GM12874 (cell line): Measurements from ENCODE around the gene TNC.

Experiments used
- TF ChIP-seq, protein P1 (sequence below): IDR thresholded peaks from 2 replicates; pipeline ENCODE4 v1.5.1; 2011; ENCODE audit warnings: low read depth, mild to moderate bottlenecking, control low read depth, low read length, moderate library complexity; ENCODE audit not compliant: insufficient read depth

Gene TNC

DNA sequence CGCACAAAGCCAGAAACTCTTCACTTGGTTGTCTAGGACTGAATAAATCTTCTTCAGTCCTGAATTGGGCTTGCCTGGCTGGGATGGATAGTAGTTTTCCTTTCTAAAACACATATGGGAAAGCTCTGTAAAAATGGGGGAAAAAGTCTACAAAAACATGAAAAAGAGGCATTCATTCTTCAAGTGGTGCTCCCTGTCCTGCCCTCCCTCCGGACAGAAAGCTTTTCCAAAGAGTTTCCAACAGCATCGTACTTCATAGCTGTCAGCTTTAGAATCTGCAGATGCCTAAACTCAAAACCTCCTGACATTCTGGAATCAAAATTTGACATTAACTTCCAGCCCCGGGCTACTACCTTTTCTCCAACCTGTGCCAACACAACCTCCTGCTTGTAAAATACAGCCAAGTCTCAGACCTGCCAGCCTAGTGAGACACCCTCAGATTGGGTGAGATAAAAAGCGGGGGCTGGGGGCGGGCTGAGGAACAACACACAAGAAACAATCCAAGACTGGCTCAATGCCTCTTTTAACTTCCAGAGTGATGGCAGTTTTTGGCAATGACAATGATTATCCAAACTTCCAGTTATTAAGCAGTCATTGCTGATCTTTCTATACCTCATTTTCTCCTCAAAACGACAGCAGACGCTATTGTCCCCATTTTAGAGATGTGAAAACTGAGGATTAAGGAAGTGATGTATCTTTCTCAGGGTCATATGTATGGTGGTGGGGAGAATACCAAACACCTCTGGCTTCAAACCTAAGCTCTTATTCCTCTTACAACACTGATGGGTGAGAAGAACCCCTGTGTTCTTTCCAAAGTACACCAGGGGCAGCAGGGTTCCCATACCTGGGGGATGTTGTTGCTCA lies 1.3 kb downstream of the TNC start:
- TF ChIP-seq, protein P1, sequence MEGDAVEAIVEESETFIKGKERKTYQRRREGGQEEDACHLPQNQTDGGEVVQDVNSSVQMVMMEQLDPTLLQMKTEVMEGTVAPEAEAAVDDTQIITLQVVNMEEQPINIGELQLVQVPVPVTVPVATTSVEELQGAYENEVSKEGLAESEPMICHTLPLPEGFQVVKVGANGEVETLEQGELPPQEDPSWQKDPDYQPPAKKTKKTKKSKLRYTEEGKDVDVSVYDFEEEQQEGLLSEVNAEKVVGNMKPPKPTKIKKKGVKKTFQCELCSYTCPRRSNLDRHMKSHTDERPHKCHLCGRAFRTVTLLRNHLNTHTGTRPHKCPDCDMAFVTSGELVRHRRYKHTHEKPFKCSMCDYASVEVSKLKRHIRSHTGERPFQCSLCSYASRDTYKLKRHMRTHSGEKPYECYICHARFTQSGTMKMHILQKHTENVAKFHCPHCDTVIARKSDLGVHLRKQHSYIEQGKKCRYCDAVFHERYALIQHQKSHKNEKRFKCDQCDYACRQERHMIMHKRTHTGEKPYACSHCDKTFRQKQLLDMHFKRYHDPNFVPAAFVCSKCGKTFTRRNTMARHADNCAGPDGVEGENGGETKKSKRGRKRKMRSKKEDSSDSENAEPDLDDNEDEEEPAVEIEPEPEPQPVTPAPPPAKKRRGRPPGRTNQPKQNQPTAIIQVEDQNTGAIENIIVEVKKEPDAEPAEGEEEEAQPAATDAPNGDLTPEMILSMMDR = no peak

DNA sequence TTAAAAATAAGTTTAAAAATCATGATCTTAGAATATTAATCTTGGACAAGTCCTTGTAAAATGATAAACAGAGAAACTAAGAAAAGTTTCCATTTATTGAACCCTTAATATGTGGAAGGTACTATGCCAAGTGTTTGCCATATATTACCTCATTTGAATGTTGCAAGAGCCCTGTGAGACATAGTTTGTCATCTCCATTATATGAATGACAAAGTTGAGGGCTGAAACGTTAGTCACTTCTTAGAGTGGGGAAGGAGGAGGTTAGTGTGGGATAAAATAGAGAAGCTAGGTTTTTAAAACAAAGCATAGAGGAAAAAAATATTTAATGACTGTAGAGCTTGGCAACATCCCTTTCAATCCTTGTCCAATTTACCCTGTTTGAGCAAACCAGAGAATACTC lies 2.0 kb downstream of the TNC start:
- TF ChIP-seq, protein P1 = no peak

DNA sequence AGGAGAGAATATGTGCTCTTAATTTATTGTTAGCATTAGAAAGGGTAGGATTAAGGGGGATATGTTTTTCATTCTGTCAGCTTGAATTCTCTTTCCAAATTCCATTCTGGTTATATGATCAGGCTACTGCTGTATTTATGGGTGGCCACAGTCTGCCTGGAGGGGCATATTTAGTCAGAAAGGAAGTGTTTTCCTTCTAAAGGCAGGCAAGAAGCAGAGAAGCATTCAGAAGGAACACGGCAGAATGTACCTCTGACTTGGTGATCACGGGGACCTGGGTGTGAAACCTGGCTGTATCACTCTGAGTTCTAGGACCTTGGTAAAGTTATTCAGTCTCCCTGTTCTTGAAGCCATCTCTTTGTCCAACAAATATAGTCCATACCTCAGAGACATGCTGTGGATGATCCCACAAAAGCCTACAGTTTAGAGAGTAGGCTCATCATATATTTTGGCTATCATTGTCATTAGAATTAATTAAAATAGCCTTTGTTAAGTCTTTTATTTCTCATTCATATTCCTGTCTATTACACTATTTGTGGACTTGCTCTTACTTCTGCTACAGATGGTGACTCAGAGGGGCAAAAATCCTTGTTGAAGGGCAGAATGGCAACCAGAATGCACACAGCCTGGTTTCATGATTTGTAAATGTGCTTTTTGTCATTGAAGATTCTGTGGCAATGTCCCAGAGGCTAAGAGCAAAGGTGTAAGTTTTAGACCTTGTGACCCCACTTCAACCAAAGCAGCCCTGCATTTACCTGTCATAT lies 2.7 kb downstream of the TNC start:
- TF ChIP-seq, protein P1 = no peak

DNA sequence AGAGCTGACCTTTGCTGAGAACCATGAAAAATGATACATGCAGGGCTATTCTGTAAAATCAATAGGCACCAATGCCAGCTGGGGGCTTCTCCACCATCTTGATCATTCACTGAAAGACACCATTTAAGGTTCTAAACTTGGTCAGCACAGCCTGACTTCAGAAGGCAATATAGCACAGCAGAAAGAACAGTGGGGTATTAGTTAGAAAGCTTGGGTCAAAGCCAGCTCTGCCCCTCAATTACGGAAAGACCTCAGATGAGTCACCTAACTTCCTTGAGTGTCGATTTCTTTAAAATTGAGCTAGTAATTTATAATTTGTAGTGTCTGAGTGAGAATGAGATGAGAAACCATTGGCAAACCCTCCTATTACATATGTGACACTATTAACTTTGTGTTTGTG lies 3.4 kb downstream of the TNC start:
- TF ChIP-seq, protein P1 = no peak

DNA sequence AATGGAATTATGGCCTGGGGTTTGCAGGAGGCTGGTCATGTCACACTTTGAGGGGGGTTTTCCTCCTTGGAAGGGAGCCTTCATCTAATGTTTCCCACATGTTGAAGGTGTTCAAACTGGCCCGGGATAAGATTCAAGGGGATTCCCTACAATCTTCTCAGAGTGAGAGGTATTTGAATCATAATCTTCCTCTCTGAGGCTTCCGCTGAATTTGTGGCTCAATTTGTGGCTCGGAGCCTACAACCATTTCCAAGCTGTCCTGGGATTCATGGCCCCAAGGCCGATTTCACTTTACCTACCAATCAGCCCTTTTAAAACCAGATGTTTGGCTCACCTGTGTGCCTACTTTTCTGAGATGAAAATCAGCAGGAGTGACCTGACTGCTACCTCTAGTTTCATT lies 3.9 kb downstream of the TNC start:
- TF ChIP-seq, protein P1 = no peak

DNA sequence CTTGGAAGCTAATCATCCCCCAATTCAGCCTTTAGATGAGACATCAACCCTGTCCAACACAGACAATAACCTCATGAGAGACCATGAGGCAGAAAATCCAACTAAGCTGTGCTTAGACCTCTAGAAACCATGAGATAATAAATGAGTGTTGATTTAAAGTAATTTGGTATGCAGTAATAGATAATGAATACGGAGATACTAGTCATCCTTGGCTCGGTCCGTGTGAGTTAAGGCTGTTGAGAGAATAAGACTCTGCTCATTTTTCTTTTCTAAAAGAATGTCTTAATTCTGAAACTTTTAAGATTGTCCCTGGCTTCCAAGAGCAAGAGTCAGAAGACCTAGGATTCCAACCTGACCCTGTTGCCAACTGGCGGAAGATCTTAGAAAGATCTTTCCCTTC lies 6.1 kb downstream of the TNC start:
- TF ChIP-seq, protein P1 = no peak

DNA sequence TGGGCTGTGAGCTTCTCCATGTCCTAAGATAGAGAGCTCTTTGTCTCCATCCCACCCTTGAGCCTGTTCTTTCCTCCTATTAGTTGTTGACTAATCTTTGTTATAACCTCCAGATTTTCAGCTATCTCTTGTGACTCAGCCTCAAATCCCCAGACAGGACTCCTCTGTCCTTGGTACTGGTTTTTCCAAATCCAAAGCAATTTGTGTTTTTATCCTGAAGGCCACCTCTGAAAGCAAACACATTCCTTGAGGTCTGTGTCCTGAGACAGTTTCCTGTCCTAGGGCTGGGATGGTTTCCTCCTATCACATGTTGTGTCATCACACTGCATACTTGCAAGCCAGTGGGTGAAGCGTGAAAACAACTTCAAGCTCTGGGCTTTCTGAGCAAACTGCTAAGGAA lies 8.5 kb downstream of the TNC start:
- TF ChIP-seq, protein P1 = no peak
